GM04504 (cell line): Measurements from ENCODE around the gene CTNNB1.

Experiments used
- DNase-seq: peaks from one replicate; pipeline ENCODE4 v3.0.0-alpha.2; 2012; ENCODE audit warnings: low read depth

Gene CTNNB1

DNA sequence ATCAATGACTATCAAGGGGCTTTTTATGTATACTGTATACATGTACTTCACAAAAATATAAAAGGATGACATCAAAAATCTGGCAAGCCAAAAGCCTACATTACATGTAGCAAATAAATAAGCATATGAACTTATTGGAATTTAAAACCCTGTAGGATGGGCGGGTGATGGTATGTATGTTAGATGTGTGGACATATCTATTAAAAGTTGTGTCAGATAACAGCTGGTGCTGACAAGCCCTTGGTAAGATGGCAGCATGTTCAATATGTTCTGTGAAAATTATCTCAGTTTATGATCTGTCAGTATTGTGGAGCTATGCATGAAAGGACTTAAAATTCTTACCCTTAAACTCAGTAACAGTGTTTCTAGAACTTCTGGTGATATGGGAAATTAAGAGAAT is 20.1 kb downstream of the CTNNB1 start:
- DNase-seq = no peak

DNA sequence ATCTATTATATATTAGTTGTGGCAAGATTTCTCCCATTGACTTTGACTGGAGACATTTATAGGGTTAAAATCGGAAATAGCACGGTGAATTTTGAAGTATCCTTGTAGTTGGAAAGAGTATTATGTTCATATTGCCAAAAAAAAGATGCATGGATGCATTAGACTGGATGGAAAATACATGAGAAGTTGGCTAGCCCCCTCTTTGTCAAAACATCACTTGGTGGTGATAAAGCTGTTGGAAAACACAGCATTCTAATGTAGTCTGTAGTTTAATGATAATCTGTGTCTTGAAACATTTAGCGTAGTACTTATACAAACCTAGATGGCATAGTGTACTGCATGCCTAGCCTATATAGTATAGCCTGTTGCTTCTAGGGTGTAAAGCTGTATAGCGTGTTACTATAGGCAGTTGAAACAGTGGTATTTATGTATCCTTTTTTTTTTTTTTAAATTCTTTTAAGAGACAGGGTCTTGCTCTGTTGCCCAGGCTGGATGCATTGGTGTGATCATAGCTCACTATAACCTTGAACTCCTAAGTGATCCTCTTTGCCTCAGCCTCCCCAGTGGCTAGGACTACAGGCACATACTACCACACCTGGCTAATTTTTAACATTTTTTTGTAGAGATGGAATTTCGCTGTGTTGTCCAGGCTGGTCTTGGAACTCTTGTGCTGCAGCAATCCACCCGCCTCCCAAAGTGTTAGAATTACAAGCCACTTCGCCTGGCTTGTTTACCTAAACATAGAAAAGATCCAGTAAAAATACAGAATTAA is 21.8 kb downstream of the CTNNB1 start:
- DNase-seq = no peak

DNA sequence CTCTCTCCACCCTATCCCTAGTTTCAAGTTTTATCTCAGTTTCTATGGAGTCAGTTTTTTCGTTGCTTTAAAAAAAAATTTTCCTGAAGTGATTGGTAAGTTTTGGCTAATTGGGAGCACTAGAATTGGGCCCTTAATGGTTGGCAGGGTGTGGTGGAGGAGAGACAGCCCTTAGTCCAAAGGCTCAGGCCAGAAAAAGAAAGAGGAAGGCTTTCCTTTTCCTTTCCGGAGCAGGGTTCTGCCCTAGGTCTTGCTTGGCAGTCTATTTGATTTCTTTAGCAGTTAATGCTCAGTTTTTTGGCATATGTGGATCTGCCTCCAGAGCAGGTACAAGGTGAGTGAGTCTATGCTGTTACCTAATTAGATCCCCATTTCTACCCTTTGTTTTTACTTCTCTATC is 22.7 kb downstream of the CTNNB1 start:
- DNase-seq = no peak

DNA sequence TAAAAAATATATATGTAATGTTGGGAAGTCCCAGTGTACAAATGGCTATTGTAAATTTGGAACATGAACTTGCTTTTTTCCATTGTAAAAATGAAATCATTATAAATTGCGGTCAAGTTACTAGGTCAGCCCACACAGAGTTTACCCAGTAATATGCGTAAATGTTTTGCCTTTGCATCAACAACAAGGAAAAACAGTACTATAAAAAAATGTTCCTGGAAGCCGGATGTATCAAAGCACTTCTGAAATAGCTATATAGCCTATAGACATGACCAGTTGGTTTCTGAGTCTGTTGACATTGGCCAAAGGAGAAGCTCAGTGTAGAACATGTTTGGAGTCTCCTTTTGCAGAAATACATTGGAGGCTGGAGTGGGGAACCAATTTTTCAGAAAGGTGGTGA is 23.2 kb downstream of the CTNNB1 start:
- DNase-seq = no peak

DNA sequence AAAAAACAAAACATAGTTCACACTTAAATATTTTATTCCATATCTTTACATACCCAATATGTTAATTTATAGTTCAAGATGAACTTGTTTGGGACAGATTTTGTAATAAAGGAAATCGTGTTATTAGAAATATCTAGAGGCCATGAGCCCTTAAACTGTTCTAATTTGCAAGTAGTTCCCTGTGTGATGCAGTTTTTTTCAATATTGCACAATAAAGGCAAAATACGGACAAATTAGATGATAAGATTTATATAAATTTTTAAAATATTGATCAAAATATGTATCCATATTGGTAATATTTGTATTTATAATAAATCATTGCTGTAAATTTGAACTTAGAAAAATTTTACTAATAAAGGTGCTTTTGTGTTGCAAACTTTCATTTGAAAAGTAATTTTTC is 23.8 kb downstream of the CTNNB1 start:
- no peak for DNase-seq

DNA sequence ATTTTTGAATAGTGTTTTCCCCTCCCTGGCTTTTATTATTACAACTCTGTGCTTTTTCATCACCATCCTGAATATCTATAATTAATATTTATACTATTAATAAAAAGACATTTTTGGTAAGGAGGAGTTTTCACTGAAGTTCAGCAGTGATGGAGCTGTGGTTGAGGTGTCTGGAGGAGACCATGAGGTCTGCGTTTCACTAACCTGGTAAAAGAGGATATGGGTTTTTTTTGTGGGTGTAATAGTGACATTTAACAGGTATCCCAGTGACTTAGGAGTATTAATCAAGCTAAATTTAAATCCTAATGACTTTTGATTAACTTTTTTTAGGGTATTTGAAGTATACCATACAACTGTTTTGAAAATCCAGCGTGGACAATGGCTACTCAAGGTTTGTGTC is 24.4 kb downstream of the CTNNB1 start:
- no peak for DNase-seq

DNA sequence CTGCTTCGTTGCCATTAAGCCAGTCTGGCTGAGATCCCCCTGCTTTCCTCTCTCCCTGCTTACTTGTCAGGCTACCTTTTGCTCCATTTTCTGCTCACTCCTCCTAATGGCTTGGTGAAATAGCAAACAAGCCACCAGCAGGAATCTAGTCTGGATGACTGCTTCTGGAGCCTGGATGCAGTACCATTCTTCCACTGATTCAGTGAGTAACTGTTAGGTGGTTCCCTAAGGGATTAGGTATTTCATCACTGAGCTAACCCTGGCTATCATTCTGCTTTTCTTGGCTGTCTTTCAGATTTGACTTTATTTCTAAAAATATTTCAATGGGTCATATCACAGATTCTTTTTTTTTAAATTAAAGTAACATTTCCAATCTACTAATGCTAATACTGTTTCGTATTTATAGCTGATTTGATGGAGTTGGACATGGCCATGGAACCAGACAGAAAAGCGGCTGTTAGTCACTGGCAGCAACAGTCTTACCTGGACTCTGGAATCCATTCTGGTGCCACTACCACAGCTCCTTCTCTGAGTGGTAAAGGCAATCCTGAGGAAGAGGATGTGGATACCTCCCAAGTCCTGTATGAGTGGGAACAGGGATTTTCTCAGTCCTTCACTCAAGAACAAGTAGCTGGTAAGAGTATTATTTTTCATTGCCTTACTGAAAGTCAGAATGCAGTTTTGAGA is 25.0 kb downstream of the CTNNB1 start:
- DNase-seq = peak; percentile 54

DNA sequence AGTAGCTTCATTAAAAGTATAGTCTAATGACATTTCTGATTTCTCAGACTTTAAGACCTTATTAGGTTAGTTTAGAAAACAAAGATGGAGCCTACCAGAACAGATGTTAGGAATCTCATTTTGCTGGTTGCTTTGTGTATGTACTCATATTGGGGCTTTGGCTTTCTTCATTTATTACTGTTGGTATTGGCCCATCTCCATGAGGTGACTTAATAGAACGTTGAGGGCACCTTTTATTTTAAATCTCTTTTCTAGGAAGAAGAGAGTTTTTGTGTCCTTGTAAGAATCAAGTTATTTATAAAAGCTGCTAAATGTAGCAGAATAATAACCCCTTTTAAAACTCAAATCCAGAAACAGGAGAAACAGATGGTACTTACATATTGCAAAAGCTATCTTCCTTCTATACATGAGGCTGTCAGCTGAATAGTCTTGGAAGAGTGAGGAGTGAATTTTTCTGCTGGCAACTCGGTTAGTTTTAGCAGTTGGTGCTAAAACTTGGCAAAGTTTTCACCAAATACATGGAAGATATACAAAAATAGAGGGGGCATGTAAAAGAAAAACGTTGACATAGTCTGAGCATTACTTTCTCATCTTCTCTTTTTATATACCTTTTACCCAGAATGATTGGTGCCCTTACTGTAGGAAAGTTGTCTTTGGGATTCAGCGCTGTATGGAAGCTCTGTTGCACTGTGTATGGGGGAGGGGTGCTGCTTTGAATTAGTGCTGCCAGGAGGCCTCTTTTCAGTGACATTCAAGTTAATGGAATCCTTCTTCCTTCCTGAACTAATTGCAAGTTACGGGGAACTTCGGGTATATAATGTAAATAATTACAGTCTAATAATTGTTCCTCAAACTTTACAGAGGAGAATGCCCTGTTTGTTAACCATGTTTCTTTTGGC is 35.8 kb downstream of the CTNNB1 start:
- DNase-seq = no peak

DNA sequence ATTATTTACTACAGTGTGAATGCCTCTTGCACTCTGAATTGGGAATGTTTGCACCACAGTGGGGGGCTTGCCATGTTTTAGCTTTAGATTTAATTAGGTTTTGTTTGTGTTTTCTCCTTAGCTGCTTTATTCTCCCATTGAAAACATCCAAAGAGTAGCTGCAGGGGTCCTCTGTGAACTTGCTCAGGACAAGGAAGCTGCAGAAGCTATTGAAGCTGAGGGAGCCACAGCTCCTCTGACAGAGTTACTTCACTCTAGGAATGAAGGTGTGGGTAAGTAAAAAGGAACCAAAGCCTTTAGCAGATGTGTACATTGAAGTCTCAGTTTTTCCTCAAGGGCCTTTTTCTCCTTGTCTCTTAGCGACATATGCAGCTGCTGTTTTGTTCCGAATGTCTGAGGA is 36.9 kb downstream of the CTNNB1 start:
- DNase-seq = no peak

DNA sequence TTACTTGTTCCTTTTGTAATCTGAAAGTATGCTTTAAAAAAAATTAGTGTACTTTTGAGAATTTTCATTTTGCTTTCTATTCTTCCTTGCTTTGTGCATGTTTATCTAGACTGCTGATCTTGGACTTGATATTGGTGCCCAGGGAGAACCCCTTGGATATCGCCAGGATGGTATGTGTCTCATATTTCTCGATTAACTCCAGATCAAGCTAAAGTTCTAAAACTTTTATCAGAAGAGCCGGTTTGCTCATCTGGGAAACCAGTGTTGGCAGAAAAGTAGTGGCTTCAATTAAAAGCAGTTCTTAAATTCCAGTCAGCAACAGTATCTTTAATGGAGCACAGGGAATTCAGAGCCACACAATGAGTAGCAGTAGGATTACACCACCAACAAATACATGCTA is 38.6 kb downstream of the CTNNB1 start:
- no peak for DNase-seq

DNA sequence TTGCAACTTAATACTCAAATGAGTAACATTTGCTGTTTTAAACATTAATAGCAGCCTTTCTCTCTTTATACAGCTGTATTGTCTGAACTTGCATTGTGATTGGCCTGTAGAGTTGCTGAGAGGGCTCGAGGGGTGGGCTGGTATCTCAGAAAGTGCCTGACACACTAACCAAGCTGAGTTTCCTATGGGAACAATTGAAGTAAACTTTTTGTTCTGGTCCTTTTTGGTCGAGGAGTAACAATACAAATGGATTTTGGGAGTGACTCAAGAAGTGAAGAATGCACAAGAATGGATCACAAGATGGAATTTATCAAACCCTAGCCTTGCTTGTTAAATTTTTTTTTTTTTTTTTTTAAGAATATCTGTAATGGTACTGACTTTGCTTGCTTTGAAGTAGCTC is 40.3 kb downstream of the CTNNB1 start:
- DNase-seq = no peak

DNA sequence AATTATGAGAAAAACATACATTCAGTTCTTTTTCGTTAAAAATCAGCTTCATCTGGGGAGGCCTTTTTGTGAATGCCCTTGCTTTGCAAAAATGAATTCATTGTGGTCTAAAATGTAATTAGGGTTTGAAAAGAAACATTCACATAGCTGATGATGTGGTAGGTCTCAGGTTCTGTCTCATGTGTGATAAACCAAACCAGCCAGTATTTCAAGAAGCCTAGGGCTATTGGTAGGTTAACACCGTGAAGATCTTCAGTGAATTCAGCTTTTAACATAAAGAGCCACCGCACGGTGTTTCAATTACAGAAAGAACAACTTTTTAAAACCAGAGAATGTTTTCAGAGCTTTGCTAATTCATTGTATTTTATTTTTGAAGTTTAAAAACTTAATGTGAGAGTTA is 41.9 kb downstream of the CTNNB1 start:
- no peak for DNase-seq

DNA sequence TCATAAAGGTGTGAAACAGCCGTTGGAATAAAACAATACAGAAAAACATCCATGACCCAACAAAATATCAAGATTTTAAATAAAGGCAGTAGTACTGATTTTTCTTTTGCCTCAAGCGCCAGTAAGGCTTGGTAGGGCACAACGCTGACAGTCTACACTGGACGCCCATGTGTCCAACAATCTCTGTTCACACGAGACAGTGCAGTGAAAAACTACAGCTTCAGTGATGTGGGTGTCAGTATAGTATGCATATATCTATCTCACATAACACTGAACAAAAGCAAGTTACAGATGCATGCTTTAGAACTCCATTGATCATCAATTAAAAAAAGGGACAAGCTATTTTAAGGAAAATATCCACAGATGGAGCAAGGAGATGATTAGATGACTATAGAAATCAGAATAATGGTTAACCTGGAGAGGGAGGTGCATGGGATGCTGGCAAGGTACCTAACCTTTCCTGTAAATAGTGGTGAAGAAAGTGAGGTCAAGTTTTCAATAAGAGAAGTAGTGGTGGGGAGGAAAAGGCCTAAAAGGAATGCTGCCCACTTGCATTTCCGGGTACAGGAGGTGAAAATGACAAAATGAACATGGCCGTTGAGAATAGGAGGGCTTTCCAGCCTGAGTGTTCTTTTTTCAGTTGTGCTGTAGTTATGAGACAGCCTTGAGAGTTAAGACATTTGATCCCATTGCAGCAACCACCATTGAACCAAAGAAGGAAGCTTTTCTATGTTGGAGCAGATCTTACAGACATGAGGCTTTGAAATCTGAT is 42.7 kb downstream of the CTNNB1 start:
- DNase-seq = no peak

DNA sequence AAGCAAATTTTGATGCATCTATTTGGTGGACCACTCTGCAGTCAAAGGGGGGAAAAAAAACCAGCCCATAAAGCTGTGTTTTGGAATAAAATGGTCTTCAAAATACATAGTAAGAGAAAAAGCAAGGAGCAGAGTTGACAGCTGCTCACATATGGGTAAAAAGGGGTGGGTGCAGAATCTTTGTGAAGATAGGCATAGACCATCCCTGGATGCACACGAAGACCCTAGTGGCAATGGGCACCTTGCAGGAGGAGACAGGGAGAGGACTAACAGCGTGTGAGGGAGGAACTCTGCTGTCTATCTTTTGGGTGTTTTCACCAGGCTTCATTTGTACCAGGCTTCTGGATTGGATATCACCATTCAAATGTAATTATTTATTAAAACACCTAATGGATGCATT is 43.9 kb downstream of the CTNNB1 start:
- no peak for DNase-seq

DNA sequence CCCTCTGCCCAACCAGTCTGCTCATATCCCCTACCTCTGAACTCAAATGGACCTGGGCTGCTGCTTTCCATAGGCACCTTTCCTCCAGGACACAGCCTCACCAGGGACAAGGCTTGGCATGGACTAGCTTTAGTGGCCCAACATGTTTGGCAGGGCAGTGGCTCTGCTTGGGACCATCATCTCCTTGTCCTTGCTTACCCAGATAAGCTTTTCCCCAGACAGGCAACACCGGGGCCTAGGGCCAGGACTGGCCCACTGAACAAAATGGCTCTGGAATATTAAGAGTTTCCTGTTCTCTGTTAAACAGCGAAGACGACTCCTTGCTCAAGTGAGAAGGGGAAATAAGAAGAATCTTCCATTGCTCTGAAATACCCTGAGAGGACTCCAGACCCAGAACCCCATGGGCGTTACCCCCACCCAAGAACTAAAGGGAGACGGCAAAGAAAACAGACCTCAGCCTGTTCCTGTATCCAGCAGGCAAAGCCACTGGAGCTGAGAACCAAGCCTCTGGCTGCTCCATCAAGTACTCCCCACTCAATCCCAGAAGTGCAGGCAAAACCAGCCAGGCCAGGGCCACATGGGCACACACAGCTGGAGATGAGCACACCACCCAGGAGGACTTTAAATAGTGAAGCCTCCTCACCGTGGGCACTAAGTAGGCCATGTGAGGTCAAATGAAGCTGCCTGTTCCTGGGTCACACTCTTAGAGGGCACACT is 45.5 kb downstream of the CTNNB1 start:
- DNase-seq = no peak

DNA sequence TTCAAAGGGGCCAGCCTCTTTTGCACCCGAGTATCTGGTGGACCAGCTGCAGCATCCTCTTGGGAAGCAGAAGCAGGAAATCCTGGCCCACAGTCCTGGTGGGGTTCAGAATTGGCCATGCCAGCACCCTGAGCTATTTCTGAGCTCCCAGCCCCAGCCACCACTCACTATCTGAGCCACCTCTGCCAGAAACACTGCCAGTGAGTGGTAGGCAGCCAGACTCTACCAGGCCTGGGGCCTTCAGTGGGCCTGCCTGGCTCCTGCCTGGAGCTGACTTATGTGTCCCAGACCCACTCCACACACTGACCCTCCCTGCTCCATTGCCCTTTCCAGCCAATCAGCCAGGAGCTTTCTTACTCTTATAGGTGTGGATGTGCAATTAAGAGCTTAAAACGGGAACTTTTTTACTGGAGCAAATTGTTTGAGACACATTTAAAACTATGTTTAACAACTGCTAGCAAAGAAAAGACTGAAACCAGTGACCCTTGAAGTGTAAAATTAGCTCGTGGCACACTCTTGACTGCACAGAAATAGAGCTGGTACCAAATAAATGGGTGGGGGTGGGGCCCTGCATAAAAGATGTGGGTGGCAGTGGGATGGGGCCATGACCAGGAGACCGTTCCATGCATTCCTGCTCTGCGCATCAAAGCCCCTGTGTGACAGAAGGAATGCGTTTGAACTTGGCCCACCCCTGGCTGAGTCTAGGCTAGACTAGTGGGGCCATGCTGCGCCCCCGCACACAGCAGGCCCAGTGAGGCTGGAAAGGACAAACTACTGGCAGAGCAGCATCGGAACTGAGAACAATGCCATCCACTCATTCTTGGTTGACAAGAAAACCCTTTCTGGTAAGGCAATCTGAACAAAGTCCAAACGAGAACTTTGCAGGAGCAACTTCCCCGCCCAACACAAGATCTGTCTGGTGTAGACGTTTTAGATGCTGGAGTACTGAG is 48.0 kb downstream of the CTNNB1 start:
- no peak for DNase-seq

DNA sequence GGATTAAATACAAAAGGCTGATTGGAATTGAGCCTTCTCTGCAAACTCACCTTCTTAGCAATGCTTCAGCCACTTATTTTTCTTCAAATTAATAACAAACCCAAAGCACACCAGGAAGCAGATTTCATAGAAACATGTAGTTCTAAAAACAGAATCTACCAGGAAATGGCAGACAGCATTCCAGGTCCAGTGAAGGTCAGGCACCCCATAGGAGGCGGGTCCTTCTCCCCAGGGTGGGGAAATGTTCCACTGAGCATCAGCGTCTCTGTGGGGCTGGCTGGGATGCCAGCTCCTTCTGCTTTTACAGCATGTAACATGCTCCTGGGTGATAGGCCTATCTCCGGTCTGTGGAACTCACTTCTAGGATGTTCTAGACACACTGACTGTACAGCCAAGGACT is 49.2 kb downstream of the CTNNB1 start:
- no peak for DNase-seq

DNA sequence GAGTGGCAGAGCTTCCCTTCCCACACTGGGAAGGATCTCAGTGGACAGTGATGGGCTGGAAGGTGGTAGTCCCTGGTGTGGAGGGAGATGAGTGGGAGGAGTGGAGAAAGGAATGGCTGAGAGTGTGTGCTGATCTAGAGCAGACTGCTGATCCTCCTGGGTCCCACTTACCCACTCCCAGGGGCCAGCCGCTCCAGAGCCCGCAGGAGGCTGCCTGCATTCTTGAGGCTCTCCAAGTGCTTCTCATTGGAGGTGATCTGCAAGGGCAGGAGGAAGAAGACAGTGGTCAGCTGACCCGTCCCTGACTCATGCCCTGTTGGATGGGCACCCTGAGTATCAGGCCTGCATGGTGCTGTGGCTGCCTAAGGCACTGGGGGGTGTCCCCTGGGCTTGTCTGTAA is 50.0 kb downstream of the CTNNB1 start:
- DNase-seq = no peak

DNA sequence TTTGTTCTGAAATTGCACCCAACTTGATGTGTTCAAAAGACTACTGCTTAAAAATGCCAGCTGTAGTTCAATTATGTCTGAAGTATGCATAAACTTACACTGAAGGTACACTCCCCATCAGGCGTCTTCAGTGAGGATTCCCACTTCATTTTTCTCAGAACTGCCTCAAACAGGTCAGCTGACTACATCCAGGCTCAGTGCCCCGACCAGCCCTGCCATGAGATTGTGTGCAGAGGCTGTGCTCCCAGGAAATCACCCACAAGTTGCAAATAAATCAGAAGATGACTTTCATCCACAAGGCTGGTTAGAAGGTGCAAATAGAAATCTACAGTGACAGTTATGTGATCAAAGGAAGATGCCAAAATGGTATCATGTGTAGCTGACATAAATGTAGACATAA is 51.5 kb downstream of the CTNNB1 start:
- DNase-seq = no peak

DNA sequence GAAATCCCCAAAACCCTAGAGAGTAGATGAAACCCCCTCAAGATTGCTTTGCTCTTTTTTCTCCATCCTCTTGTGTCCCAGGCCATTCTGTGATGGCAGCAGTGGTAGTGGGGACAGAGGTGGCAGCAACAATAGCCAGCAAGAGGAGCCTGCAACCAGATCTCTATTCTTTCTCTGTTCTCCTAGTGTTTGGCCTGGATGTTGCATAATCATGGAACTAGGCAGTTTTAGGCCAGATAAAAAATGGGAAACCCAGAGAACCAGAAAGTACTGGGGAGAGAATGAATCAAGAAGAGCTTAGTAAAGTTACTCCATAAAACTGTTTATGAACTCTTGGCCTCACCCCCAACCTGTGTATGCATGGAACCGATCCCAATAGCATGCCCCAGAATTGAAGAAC is 52.3 kb downstream of the CTNNB1 start:
- no peak for DNase-seq
